OCI-LY7 (cell line): ENCODE results near the gene AFDN. TPM values are rescaled to one million over a fixed set of nuclear protein-coding genes. Genes with fewer than 3 reads are reported as not detected.

Source experiments
- BruUV-seq: library from RNA; stranded (reverse); fragments of 400-500 nt; replicated peaks from 2 replicates; lab custom pipeline; 2021; lab: Mats Ljungman, UMichigan
- CTCF ChIA-PET: fragments of 300-600 bp; sonication (Branson Sonifier 250); formaldehyde crosslinking; loops from one replicate; lab custom pipeline; 2022; ENCODE audit warnings: antibody characterized with exemption; ENCODE audit not compliant: unreplicated experiment; lab: Charles Lee
- POLR2A ChIA-PET: fragments of 300-600 bp; sonication (Branson Sonifier 250); formaldehyde crosslinking; loops from one replicate; lab custom pipeline; 2022; ENCODE audit warnings: antibody characterized with exemption; lab: Charles Lee
- DNase-seq: peaks from one replicate; pipeline ENCODE4 v3.0.0-alpha.2; 2015; ENCODE audit warnings: low spot score
- H2AFZ ChIP-seq: fragments of 200-600 bp; sonication (generic), shearing (Covaris generic); 2 replicates; pipeline ENCODE4 v1.6.1; 2014; ENCODE audit warnings: mild to moderate bottlenecking, antibody characterized with exemption, low read length, moderate library complexity
- H3K27ac ChIP-seq: fragments of 200-600 bp; sonication (generic); 2 replicates; pipeline ENCODE4 v1.5.1; 2014; ENCODE audit warnings: mixed run types, low read depth, mild to moderate bottlenecking, moderate library complexity, low read length, inconsistent platforms; ENCODE audit not compliant: poor library complexity, severe bottlenecking
- H3K36me3 ChIP-seq: fragments of 200-600 bp; sonication (generic); 2 replicates; pipeline ENCODE4 v1.6.1; 2014; ENCODE audit warnings: mild to moderate bottlenecking, antibody characterized with exemption, low read length, moderate library complexity, mixed read lengths; ENCODE audit not compliant: insufficient read depth
- H3K4me1 ChIP-seq: fragments of 200-600 bp; sonication (generic); 2 replicates; pipeline ENCODE4 v1.5.1; 2014; ENCODE audit warnings: mild to moderate bottlenecking, low read length; ENCODE audit not compliant: insufficient read depth, poor library complexity, severe bottlenecking
- H3K4me2 ChIP-seq: fragments of 200-600 bp; sonication (generic); 2 replicates; pipeline ENCODE4 v1.6.1; 2014; ENCODE audit warnings: mild to moderate bottlenecking, low read length
- H3K4me3 ChIP-seq: fragments of 200-600 bp; sonication (generic); 2 replicates; pipeline ENCODE4 v1.5.1; 2014; ENCODE audit warnings: mild to moderate bottlenecking, low read depth, low read length; ENCODE audit not compliant: poor library complexity, severe bottlenecking
- H3K79me2 ChIP-seq: fragments of 200-600 bp; sonication (generic); 2 replicates; pipeline ENCODE4 v1.6.1; 2016; ENCODE audit warnings: low read depth, mild to moderate bottlenecking, low read length, moderate library complexity, mixed read lengths; ENCODE audit not compliant: insufficient read depth
- H3K9me2 ChIP-seq: fragments of 200-600 bp; sonication (generic); 2 replicates; pipeline ENCODE4 v1.6.1; 2016; ENCODE audit warnings: mild to moderate bottlenecking, low read length, mixed read lengths; ENCODE audit not compliant: insufficient read depth
- H3K9me3 ChIP-seq: fragments of 200-600 bp; sonication (generic); 2 replicates; pipeline ENCODE4 v1.6.1; 2014; ENCODE audit warnings: mild to moderate bottlenecking, mixed run types, low read length, mixed read lengths
- H4K20me1 ChIP-seq: fragments of 200-600 bp; sonication (generic); 2 replicates; pipeline ENCODE4 v1.6.1; 2014; ENCODE audit warnings: mild to moderate bottlenecking, antibody characterized with exemption, low read length, moderate library complexity, mixed read lengths; ENCODE audit not compliant: insufficient read depth
- EZH2phosphoT487 ChIP-seq: fragments of 200-600 bp; sonication (generic); IDR thresholded peaks from 2 replicates; pipeline ENCODE4 v1.6.1; 2018; ENCODE audit warnings: low read depth, borderline replicate concordance, mild to moderate bottlenecking, mixed run types, antibody characterized with exemption, low read length, moderate library complexity, mixed read lengths
- intact Hi-C: fragments of 100-400 bp; cut with micrococcal nuclease; formaldehyde crosslinking; loops from one replicate; pipeline ENCODE4 v1.10.0; 2022; ENCODE audit not compliant: unreplicated experiment
- total RNA-seq, 2 experiments: library from RNA; depleted of rRNA in 1 of 2; stranded (reverse); fragments of >200 nt in 1 of 2; shearing (Covaris generic) in 1 of 2; gene quantifications; 2 replicates each; pipeline ENCODE4 v1.2.3, GENCODE V29; 2014 to 2022
- TF ChIP-seq, protein P1 (sequence below): fragments of 200-600 bp; sonication (generic); conservative IDR thresholded peaks from 2 replicates; pipeline ENCODE4 v1.5.1; 2014; ENCODE audit warnings: mild to moderate bottlenecking, antibody characterized with exemption, low read length, moderate library complexity, mixed read lengths

Gene AFDN
- total RNA-seq, 2 experiments from 2014 or later = 43.6 to 71.6 TPM

DNA sequence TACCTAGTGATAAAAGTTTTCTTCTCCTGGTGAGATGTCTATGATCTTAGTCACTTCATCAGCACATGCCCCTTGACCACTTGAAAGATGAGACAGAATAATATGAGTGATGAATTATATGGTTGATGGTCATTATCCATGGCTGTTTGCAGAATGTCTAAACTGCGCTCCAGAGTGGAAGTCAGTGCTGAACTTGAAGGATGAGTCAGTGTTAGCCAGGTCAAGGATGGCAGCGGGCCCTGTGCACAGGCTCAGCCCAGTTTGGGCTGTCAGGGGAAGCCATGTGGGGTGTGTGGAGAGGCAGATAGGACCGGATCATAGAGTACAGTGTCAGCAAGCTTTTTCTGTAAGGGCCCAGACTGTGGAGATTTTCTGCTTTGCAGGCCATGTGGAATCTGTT, 103.6 kb downstream of the AFDN start:
- POLR2A ChIA-PET = interaction anchor here (0.7 kb wide), 1 partner anchor 49 kb away, joined by 3 read pairs; no protein-coding TSS in a partner anchor
- Histone ChIP-seq H3K9me2 (no peaks in the 10 kb centered on the region), H3K9me3 (no peaks in the 10 kb centered on the region), H2AFZ (no peak overlapping the region), H3K27ac (no peak overlapping the region), H3K4me2 (no peak overlapping the region), H3K4me1 (no peaks in the 10 kb centered on the region), H3K36me3 (no peaks in the 10 kb centered on the region), H3K4me3 (no peak overlapping the region), H3K79me2 (no peaks in the 10 kb centered on the region), H4K20me1 (0 out of 2 replicates have a peak, but pooled peaks cover 3% of the 10 kb centered on the region)
- no peak for DNase-seq
- intact Hi-C loops = no loop called here
- CTCF ChIA-PET = no interaction called here
- no TSS peak for BruUV-seq
- TF ChIP-seq, protein P1, sequence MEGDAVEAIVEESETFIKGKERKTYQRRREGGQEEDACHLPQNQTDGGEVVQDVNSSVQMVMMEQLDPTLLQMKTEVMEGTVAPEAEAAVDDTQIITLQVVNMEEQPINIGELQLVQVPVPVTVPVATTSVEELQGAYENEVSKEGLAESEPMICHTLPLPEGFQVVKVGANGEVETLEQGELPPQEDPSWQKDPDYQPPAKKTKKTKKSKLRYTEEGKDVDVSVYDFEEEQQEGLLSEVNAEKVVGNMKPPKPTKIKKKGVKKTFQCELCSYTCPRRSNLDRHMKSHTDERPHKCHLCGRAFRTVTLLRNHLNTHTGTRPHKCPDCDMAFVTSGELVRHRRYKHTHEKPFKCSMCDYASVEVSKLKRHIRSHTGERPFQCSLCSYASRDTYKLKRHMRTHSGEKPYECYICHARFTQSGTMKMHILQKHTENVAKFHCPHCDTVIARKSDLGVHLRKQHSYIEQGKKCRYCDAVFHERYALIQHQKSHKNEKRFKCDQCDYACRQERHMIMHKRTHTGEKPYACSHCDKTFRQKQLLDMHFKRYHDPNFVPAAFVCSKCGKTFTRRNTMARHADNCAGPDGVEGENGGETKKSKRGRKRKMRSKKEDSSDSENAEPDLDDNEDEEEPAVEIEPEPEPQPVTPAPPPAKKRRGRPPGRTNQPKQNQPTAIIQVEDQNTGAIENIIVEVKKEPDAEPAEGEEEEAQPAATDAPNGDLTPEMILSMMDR = no peak
- TF ChIP-seq EZH2phosphoT487 = no peak

DNA sequence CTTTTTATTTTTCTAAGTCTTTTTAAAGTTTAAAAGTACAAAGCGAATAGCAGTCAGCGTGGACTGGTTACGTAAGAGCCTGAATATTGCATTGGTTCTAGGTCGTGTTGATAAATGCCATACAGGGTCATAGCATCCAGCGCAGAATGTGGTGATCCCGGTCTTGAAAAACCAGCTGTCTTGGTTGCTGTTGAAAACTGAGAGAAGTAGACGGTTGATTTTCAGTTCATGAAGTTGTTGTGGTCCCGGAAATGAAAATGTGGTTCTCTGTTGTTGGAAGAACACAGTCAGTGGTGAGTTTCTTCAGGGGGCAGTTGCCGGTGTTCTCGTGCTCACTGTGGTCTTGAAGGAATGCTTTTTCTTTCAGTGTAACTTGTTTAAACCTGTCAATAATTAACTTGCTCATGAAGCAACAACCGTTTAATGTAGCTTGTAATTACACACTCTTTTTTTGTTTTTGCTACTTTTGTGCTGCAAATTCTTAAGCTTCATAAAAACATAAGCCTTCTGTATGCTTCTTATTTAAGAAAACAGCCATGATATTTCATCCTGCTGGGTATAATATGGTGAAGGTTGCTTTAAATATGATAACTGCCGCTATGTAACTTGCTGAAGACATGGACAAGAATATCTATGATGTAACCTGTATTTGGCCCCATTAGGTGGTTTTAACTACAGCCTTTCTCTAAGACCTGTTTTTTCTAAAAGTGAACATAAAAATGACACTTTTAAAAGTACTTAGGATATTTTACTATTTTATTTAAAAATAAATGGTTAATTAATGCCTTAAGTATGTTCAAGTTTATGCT, 106.0 kb downstream of the AFDN start:
- Histone ChIP-seq H3K4me3 (no peak overlapping the region), H3K36me3 (no peaks in the 10 kb centered on the region), H3K4me1 (no peaks in the 10 kb centered on the region), H4K20me1 (0 out of 2 replicates have a peak, but pooled peaks cover 5% of the 10 kb centered on the region), H3K9me3 (no peaks in the 10 kb centered on the region), H3K4me2 (no peak overlapping the region), H3K9me2 (no peaks in the 10 kb centered on the region), H3K27ac (no peak overlapping the region), H2AFZ (no peak overlapping the region), H3K79me2 (no peaks in the 10 kb centered on the region)
- CTCF ChIA-PET = interaction anchor here (0.6 kb wide), 1 partner anchor 12 kb away, joined by 3 read pairs; no protein-coding TSS in a partner anchor
- TF ChIP-seq EZH2phosphoT487 = no peak
- TF ChIP-seq, protein P1 = no peak
- intact Hi-C loops = no loop called here
- no TSS peak for BruUV-seq
- POLR2A ChIA-PET = interaction anchor here (1.1 kb wide), 1 partner anchor 13 kb away, joined by 3 read pairs; no protein-coding TSS in a partner anchor
- no peak for DNase-seq

DNA sequence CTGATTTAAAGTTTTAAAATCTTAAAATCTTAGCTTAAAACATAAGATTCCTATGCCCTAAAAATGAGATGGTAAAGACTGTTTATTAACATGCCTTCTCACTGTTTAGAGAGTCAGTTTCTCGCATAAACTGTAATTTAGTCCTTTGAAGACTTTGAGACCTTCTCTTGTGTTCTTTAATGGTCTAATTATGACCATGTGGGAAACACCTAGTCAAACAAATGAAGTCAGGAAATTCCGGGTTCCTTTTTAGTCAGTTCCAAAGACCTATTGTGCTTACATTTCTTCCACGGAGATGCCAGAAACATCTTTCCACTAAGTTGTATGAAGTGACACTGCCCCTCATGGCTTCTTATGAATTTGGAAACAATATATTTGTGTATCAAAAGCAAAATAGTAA, 106.6 kb downstream of the AFDN start:
- Histone ChIP-seq H3K4me1 (no peaks in the 10 kb centered on the region), H3K36me3 (no peaks in the 10 kb centered on the region), H4K20me1 (0 out of 2 replicates have a peak, but pooled peaks cover 5% of the 10 kb centered on the region), H2AFZ (no peak overlapping the region), H3K27ac (no peak overlapping the region), H3K9me3 (no peaks in the 10 kb centered on the region), H3K9me2 (no peaks in the 10 kb centered on the region), H3K79me2 (no peaks in the 10 kb centered on the region), H3K4me2 (no peak overlapping the region), H3K4me3 (no peak overlapping the region)
- TF ChIP-seq EZH2phosphoT487 = no peak
- TF ChIP-seq, protein P1 = no peak
- CTCF ChIA-PET = interaction anchor here (0.6 kb wide), 1 partner anchor 12 kb away, joined by 3 read pairs; no protein-coding TSS in a partner anchor
- no peak for DNase-seq
- intact Hi-C loops = no loop called here
- no TSS peak for BruUV-seq
- POLR2A ChIA-PET = interaction anchor here (1.1 kb wide), 1 partner anchor 12 kb away, joined by 3 read pairs; no protein-coding TSS in a partner anchor
